Measurements from ENCODE around the gene MARF1.
"Not testable (repeated sequence)": the region's sequence is repeated elsewhere in the genome, so short reads cannot be mapped to it uniquely, and the experiment has no call there.

The MARF1 gene

GRCh38 chr16:15599303-15600070, 43.5 kb downstream of the MARF1 start:
- DNase-seq: no peak

GRCh38 chr16:15598648-15599190, 44.2 kb downstream of the MARF1 start:
- no peak for DNase-seq

- DNase-seq: no peak
Observed at GRCh38 chr16:15597822-15598647, 44.9 kb downstream of the MARF1 start.

GRCh38 chr16:15597135-15597534, 45.8 kb downstream of the MARF1 start:
- no peak for DNase-seq

- DNase-seq: no peak
Observed at GRCh38 chr16:15594711-15595320, 48.1 kb downstream of the MARF1 start.

- DNase-seq: no peak
Observed at GRCh38 chr16:15593235-15593634, 49.7 kb downstream of the MARF1 start.

- DNase-seq: peak; percentile 3
Observed at GRCh38 chr16:15592324-15592723, 50.6 kb downstream of the MARF1 start.

- no peak for DNase-seq
Observed at GRCh38 chr16:15587152-15587825, 55.7 kb downstream of the MARF1 start.

- no peak for DNase-seq
Observed at GRCh38 chr16:15586716-15587115, 56.2 kb downstream of the MARF1 start.

GRCh38 chr16:15585956-15586355, 57.0 kb downstream of the MARF1 start:
- DNase-seq: no peak

GRCh38 chr16:15583526-15583925, 59.4 kb downstream of the MARF1 start:
- DNase-seq: no peak

GRCh38 chr16:15581127-15581815, 61.7 kb downstream of the MARF1 start:
- DNase-seq: no peak

GRCh38 chr16:15578824-15579223, 64.1 kb downstream of the MARF1 start:
- no peak for DNase-seq

GRCh38 chr16:15576960-15577958, 65.7 kb downstream of the MARF1 start:
- DNase-seq: no peak

- DNase-seq: no peak
Observed at GRCh38 chr16:15575293-15576049, 67.5 kb downstream of the MARF1 start.

- no peak for DNase-seq
Observed at GRCh38 chr16:15574614-15574948, 68.4 kb downstream of the MARF1 start.

- DNase-seq: not testable (repeated sequence)
Observed at GRCh38 chr16:15573896-15574613, 68.9 kb downstream of the MARF1 start.

GRCh38 chr16:15573274-15573895, 69.6 kb downstream of the MARF1 start:
- DNase-seq: no peak
